Activated CD8-positive, alpha-beta memory T cell treated with anti-CD3 and anti-CD28 coated beads, Interleukin-2, amount 50 U/mL, for 1 hour (primary cell): ENCODE measurements around the gene RTTN.

ENCODE experiments used
- DNase-seq: peaks from one replicate; pipeline ENCODE4 v3.0.0-alpha.2; 2020; ENCODE audit errors: extremely low read depth

RTTN gene

GRCh38 chr18:70216788-70217187 lies 11.3 kb upstream of the RTTN start:
- no peak for DNase-seq

- DNase-seq, result no peak
These were observed 1.7 kb upstream of the RTTN start for GRCh38 chr18:70207181-70207580.

DNA sequence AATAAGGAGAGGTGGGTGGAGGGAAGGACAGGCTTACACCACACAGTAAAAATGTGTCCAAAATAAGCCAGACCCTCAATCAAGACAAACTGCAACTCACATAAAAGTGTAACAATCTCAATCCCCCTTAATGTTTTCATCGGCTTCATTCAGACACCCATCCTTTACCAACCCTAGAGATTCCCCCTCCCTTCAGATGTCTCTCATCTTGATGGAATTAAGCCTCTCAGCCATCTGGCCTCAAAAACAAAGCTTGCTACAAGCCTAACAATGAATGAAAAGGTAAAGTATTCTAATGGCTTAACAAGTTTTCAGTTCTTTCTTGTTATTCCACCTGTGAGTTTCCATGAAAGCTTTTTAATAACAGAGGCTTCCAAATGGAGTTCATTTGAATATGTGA lies 5.2 kb downstream of the RTTN start:
- DNase-seq, result no peak

DNA sequence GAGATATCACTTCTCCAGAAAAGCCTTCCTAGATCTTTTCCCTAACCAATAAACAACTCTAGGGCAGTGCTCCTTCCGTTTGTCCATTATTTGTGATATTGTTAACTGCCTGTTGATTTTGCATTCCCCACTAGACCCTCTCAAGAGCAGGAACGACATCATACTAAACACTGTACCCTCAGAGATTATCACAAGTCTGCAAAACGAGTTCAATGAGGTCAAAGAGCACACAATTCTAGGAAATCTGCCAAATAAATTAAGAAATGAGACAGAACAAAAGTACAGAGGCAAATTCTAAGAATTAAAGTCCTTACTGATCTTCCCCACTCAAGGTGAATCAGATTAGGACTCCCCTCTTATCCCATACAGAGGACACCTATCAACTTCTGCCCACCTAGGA lies 7.6 kb downstream of the RTTN start:
- DNase-seq, result no peak

DNA sequence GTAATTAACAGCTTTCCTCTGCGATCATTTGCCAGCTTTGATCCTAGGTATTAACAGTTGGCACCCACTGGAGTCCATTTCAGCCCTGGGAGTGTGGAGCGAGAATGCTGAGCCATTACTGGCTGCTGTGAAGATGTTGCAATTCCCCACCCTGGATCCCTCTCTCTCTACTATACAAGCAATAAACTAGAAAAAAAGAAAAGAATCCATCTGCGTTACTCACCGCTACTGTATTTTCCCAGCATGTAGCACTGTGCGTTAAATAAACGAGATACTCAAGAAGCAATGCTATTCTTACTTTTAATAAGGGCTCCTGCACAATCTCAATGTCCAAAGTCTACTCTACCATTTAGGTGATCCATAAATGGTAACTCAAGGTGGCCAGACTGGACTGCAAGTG lies 8.5 kb downstream of the RTTN start:
- DNase-seq, result no peak

GRCh38 chr18:70195852-70196434 lies 9.5 kb downstream of the RTTN start:
- DNase-seq, result no peak

- no peak for DNase-seq
These were observed 10.4 kb downstream of the RTTN start for GRCh38 chr18:70195014-70195614.

- DNase-seq, result no peak
These were observed 11.1 kb downstream of the RTTN start for GRCh38 chr18:70194227-70194890.

DNA sequence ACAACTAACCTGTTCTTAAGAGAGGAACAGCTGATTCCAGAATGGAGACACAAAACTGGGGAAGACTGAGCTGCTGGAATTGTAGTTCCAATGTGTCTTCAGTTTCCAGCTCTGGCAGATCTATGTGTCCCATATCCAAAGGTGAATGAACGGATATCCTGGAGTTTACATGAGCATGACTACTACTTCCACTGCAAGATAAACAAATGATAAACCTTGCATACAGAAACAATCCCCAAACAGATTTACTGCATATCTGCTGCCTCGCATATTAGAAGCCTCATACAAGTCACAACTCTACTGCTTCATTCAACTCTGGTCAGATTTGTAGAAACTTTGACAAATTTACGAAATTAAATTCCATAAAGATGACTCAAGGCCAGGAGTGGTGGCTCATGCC lies 15.0 kb downstream of the RTTN start:
- no peak for DNase-seq

DNA sequence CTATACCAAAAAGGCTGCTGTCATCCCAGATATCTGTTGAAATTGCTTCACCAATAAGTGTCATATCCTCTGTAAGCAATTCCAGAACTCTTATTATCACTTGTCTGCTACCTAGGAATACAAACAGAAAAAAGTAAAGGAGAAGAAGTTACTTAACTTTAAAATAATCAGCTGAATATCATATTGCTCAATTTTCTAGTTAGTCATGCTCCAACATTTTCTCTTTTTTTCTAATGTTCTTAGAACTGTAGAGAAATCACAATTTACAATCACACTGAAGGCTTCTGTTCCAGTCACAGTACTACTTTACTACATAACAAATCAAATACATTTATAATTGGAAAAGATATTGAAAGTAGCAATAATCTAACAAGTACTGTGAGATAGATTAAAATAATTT lies 17.4 kb downstream of the RTTN start:
- DNase-seq, result no peak

- no peak for DNase-seq
These were observed 22.0 kb downstream of the RTTN start for GRCh38 chr18:70183441-70183840.

DNA sequence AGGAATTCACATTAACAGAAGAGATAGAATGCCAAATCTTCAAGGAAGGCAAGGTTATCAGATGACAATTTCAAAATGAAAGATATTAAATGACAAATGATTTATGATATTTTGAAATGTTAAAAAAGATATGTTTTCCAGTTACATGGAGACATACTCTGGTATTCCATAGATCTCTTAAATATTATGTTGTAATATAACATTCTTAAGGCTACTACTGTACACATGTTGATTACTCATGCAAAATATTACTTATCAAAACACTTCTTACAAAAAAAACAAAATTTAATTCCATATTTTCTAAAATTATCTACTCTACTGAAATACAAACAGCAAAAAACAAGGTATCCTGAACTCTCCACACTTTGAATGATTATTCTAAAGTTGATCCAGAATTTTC lies 22.9 kb downstream of the RTTN start:
- no peak for DNase-seq

GRCh38 chr18:70181725-70182124 lies 23.8 kb downstream of the RTTN start:
- no peak for DNase-seq

DNA sequence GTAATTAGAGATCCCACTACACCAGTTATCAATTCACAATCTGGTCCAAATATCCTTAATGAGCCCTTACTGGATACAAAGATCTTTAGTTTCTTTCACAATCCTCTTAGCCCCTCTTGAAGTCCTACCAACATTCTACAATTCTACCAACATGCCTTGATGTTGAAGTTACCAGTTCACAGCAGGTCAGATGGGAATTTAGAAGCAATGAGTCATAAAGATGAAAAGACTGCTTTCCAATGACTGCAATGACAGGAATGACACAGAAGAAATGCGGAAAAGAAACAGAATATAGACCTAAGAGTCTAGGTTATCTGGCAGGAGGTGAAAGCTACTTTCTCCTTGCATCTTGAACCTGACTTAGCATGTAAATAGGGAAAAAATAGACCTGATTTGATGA lies 24.5 kb downstream of the RTTN start:
- DNase-seq, result no peak

GRCh38 chr18:70176537-70176936 lies 28.9 kb downstream of the RTTN start:
- no peak for DNase-seq

GRCh38 chr18:70175216-70175615 lies 30.3 kb downstream of the RTTN start:
- DNase-seq, result no peak

GRCh38 chr18:70172225-70172624 lies 33.3 kb downstream of the RTTN start:
- no peak for DNase-seq

DNA sequence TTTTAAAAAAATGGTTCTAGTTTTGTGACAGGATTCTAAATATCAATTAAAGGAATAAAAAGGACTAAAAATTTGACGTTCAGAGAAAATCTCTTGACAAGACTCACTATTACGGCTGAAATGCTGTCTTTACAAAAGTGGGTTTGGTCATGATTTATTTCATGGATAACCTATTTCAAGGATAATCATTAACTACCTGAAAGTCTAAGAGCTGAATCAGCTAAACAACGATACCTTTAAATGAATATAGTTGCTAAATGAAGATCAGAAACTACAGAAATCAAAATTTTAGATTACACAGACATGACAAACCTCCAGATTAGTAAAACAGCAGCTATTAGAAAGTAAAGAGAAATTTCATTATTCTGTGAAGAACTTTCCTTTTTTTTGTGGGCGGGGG lies 35.7 kb downstream of the RTTN start:
- DNase-seq, result no peak

DNA sequence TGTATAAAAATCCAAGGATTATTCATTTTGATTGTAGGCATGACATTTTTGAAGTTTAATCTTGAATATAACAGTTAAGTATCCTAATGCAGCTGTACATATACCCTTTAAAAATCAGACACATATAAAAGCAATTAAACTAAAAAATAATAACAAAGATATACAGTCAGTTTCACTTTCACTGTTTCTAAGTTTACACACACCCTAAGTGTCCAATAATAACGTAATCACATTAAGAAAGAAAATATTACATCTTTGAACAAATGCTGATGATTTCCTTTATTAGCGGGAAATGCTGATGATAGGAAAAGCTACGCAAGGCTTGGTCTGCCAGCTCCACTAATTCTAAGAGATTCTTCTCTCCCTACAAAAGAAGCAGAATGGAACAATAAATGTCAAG lies 38.8 kb downstream of the RTTN start:
- no peak for DNase-seq

DNA sequence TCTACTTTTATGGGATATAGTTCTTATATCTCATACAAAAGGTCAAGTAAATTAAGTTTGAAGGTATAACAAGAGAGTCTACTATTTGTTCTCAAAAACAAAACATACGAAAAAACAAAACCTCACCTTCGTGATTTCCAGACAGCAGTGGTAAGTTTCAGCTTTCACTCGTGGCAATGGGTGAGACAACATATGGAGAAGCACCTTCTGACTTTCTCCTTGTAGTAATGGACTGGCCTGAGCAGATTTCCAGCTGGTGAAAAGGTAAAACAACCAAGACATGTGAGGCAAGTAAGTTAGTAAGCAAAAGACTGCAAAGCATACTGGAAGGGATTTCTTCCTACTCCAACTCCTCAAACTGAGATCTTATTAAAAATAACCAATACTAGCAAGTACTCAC lies 39.6 kb downstream of the RTTN start:
- DNase-seq, result no peak

GRCh38 chr18:70160073-70160678 lies 45.3 kb downstream of the RTTN start:
- DNase-seq, result no peak

DNA sequence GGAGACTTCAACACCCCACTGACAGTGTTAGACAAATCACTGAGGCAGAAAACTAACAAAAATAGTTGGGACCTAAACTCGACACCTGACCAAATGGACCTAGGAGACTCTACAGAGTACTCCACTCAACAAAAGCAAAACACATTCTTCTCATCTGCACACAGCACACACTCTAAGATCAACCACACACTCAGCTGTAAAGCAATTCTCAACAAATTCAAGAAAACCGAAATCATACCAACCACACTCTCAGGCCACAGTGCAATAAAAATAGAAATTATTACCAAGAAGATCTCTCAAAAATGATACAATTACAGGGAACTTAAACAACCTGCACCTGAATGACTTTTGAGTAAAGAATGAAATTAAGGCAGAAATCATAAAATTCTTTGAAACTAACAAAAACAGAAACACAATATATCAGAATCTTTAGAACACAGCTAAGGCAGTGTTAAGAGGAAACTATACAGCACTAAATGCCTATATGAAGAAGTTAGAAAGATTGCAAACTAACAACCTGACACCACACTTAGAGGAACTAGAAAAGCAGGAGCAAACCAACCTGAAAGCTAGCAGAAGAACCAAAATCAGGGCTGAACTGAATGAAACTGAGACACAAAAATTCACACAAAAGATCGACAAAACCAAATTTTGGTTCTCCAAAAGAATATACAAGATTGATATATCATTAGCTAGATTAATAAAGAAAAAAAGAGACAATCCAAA lies 46.3 kb downstream of the RTTN start:
- DNase-seq, result no peak

- no peak for DNase-seq
These were observed 48.6 kb downstream of the RTTN start for GRCh38 chr18:70156886-70157285.
